Measurements from ENCODE around the gene MRPS31.

- TF ChIP-seq CTCF (IDR thresholded peaks at IDR 0.05 in 2 of 3, conservative IDR thresholded peaks at IDR 0.05 in 1 of 3; ENCODE audit: control insufficient read depth in 2 of 3, extremely low read depth in 1 of 3, insufficient read depth in 1 of 3, low read depth in 3 of 3, low read length in 3 of 3) (no peak), BCL11A (IDR thresholded peaks at IDR 0.05; ENCODE audit: low read depth, low read length) (no peak), FOS (IDR thresholded peaks at IDR 0.05; ENCODE audit: borderline replicate concordance, extremely low read depth, insufficient read length) (no peak), STAT1 (conservative IDR thresholded peaks at IDR 0.05) (no peak), ESRRA (IDR thresholded peaks at IDR 0.05; ENCODE audit: low read length) (no peak; the same call in 1 of the 2 replicates), NBN (IDR thresholded peaks at IDR 0.05) (no peak), PBX3 (IDR thresholded peaks at IDR 0.05; ENCODE audit: insufficient replicate concordance, low read depth, low read length) (no peak), TARDBP (IDR thresholded peaks at IDR 0.05; ENCODE audit: borderline replicate concordance) (no peak)
These were observed 419 bp downstream of the MRPS31 start for GRCh38 chr13:40770609-40770933.
